Neural cell (in vitro differentiated cells): Measurements from ENCODE around the gene TTLL4. TPM values are rescaled to one million over a fixed set of nuclear protein-coding genes. Genes with fewer than 3 reads are reported as not detected.
A peak's percentile ranks its signal among the peaks of the same experiment; 100 is the strongest.

Source experiments
- H2AFZ ChIP-seq: fragments of 200-600, 300-800 bp; sonication (generic), shearing (Covaris generic); 2 replicates; pipeline ENCODE4 v1.6.0; 2014; ENCODE audit warnings: low read depth, mild to moderate bottlenecking, antibody characterized with exemption, low read length, moderate library complexity
- H3F3A ChIP-seq: fragments of 200-600 bp; shearing (Covaris generic); 2 replicates; pipeline ENCODE4 v1.6.1; 2016; ENCODE audit warnings: mild to moderate bottlenecking, moderate library complexity, mixed read lengths, antibody characterized with exemption, low read length; ENCODE audit not compliant: insufficient read depth, poor library complexity, severe bottlenecking
- H3K27ac ChIP-seq: fragments of 200-600, 300-800 bp; sonication (generic), shearing (Covaris generic); 2 replicates; pipeline ENCODE4 v1.5.1; 2014; ENCODE audit warnings: mild to moderate bottlenecking, low read length, moderate library complexity
- H3K27me3 ChIP-seq: fragments of 300-800, 200-600 bp; sonication (generic), shearing (Covaris generic); 2 replicates; pipeline ENCODE4 v1.6.0; 2014; ENCODE audit warnings: mild to moderate bottlenecking, low read depth, low read length, moderate library complexity; ENCODE audit not compliant: insufficient read depth
- H3K36me3 ChIP-seq: fragments of 300-800, 200-600 bp; sonication (generic), shearing (Covaris generic); 2 replicates; pipeline ENCODE4 v1.5.1; 2014; ENCODE audit warnings: mild to moderate bottlenecking, antibody characterized with exemption, low read length, moderate library complexity; ENCODE audit not compliant: insufficient read depth
- H3K4me2 ChIP-seq: fragments of 300-800, 200-600 bp; sonication (generic), shearing (Covaris generic); 2 replicates; pipeline ENCODE4 v1.6.0; 2014; ENCODE audit warnings: mild to moderate bottlenecking, low read length
- H3K4me3 ChIP-seq: fragments of 300-800, 200-600 bp; sonication (generic), shearing (Covaris generic); 2 replicates; pipeline ENCODE4 v1.5.1; 2014; ENCODE audit warnings: mild to moderate bottlenecking, low read length, moderate library complexity
- H3K79me2 ChIP-seq: fragments of 200-600 bp; shearing (Covaris generic); replicated peaks from 2 replicates; pipeline ENCODE4 v1.6.0; 2014; ENCODE audit warnings: mild to moderate bottlenecking, low read length, moderate library complexity; ENCODE audit not compliant: insufficient read depth
- H3K9ac ChIP-seq: fragments of 300-800, 200-600 bp; sonication (generic), shearing (Covaris generic); 2 replicates; pipeline ENCODE4 v1.6.1; 2016; ENCODE audit warnings: mild to moderate bottlenecking, low read length, mixed read lengths
- H3K9me2 ChIP-seq: fragments of 200-600 bp; shearing (Covaris generic); 2 replicates; pipeline ENCODE4 v1.6.1; 2016; ENCODE audit warnings: mild to moderate bottlenecking, low read length, mixed read lengths; ENCODE audit not compliant: insufficient read depth
- H3K9me3 ChIP-seq: fragments of 200-600, 300-800 bp; sonication (generic), shearing (Covaris generic); 2 replicates; pipeline ENCODE4 v1.6.1; 2016; ENCODE audit warnings: mild to moderate bottlenecking, mixed run types, low read length, moderate library complexity, mixed read lengths
- H4K20me1 ChIP-seq: fragments of 200-600 bp; shearing (Covaris generic); 2 replicates; pipeline ENCODE4 v1.6.1; 2016; ENCODE audit warnings: mild to moderate bottlenecking, mixed run types; ENCODE audit not compliant: insufficient read depth
- EP300 ChIP-seq: fragments of 450-650 bp; conservative IDR thresholded peaks from 2 replicates; pipeline ENCODE4 v1.6.1; 2014; ENCODE audit warnings: antibody characterized with exemption, mild to moderate bottlenecking, moderate library complexity; ENCODE audit not compliant: poor library complexity, severe bottlenecking
- EZH2 ChIP-seq: fragments of 200-600, 300-800 bp; shearing (Covaris generic), sonication (generic); IDR thresholded peaks from 2 replicates; pipeline ENCODE4 v1.6.1; 2014; ENCODE audit warnings: antibody characterized with exemption, low read length, borderline replicate concordance, mild to moderate bottlenecking; ENCODE audit not compliant: insufficient read depth, poor library complexity, severe bottlenecking
- MXI1 ChIP-seq: fragments of 450-650 bp; conservative IDR thresholded peaks from 2 replicates; pipeline ENCODE4 v1.6.1; 2014; ENCODE audit warnings: antibody characterized with exemption, mild to moderate bottlenecking; ENCODE audit not compliant: poor library complexity, severe bottlenecking
- POLR2AphosphoS5 ChIP-seq: IDR thresholded peaks from 2 replicates; pipeline ENCODE4 v1.6.1; 2012
- RAD21 ChIP-seq: fragments of 450-650 bp; conservative IDR thresholded peaks from 2 replicates; pipeline ENCODE4 v1.6.1; 2014; ENCODE audit warnings: antibody characterized with exemption, mild to moderate bottlenecking, moderate library complexity
- SMC3 ChIP-seq: fragments of 450-650 bp; conservative IDR thresholded peaks from 2 replicates; pipeline ENCODE4 v1.6.1; 2014; ENCODE audit warnings: antibody characterized with exemption, mild to moderate bottlenecking, moderate library complexity; ENCODE audit not compliant: poor library complexity
- TAF1 ChIP-seq: IDR thresholded peaks from 2 replicates; pipeline ENCODE4 v1.6.1; 2012; ENCODE audit warnings: low read depth
- polyA minus RNA-seq: library from RNA; depleted of rRNA, polyadenylated mRNA; stranded (reverse); fragments of >200 nt; gene quantifications from 2 replicates; pipeline ENCODE4 v1.2.3, GENCODE V29; 2014
- polyA plus RNA-seq: library from polyadenylated mRNA; depleted of rRNA; stranded (reverse); fragments of >200 nt; gene quantifications from 2 replicates; pipeline ENCODE4 v1.2.3, GENCODE V29; 2014
- TF ChIP-seq, protein P1 (sequence below): fragments of 450-650 bp; IDR thresholded peaks from 2 replicates; pipeline ENCODE4 v1.5.1; 2014; ENCODE audit warnings: antibody characterized with exemption, mild to moderate bottlenecking, moderate library complexity; ENCODE audit not compliant: poor library complexity, severe bottlenecking
- TF ChIP-seq, protein P2 (sequence below): IDR thresholded peaks from 2 replicates; pipeline ENCODE4 v1.6.1; 2012; ENCODE audit warnings: borderline replicate concordance

Gene TTLL4, protein sequence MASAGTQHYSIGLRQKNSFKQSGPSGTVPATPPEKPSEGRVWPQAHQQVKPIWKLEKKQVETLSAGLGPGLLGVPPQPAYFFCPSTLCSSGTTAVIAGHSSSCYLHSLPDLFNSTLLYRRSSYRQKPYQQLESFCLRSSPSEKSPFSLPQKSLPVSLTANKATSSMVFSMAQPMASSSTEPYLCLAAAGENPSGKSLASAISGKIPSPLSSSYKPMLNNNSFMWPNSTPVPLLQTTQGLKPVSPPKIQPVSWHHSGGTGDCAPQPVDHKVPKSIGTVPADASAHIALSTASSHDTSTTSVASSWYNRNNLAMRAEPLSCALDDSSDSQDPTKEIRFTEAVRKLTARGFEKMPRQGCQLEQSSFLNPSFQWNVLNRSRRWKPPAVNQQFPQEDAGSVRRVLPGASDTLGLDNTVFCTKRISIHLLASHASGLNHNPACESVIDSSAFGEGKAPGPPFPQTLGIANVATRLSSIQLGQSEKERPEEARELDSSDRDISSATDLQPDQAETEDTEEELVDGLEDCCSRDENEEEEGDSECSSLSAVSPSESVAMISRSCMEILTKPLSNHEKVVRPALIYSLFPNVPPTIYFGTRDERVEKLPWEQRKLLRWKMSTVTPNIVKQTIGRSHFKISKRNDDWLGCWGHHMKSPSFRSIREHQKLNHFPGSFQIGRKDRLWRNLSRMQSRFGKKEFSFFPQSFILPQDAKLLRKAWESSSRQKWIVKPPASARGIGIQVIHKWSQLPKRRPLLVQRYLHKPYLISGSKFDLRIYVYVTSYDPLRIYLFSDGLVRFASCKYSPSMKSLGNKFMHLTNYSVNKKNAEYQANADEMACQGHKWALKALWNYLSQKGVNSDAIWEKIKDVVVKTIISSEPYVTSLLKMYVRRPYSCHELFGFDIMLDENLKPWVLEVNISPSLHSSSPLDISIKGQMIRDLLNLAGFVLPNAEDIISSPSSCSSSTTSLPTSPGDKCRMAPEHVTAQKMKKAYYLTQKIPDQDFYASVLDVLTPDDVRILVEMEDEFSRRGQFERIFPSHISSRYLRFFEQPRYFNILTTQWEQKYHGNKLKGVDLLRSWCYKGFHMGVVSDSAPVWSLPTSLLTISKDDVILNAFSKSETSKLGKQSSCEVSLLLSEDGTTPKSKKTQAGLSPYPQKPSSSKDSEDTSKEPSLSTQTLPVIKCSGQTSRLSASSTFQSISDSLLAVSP
- polyA plus RNA-seq (5.3 and 12.7 TPM in 2 replicates), polyA minus RNA-seq (15.3 and 15.4 TPM in 2 replicates)

GRCh38 chr2:218710687-218711549, at the start of gene TTLL4:
TTLL4 (plus strand) TSS chr2:218710835; CDS start chr2:218737677, 26,842 bp downstream.
- H4K20me1 ChIP-seq, result no peaks in the 10 kb centered on the region
- no peaks in the 10 kb centered on the region for H3K9me2 ChIP-seq
- peak within 1 kb of the TSS; percentile 84 for H3K4me2 ChIP-seq
- peak within 1 kb of the TSS; percentile 71 for H3K9ac ChIP-seq
- peak within 1 kb of the TSS; percentile 90 for H3K4me3 ChIP-seq
- no peaks in the 10 kb centered on the region for H3F3A ChIP-seq
- H3K79me2 ChIP-seq, result peaks cover 20% of the 10 kb centered on the region
- no peaks in the 10 kb centered on the region for H3K27me3 ChIP-seq
- H3K9me3 ChIP-seq, result no peaks in the 10 kb centered on the region
- peak within 1 kb of the TSS; percentile 33 for H3K27ac ChIP-seq
- TF ChIP-seq TAF1, result no peak
- TF ChIP-seq MXI1, result peak; percentile 97
- peak; percentile 58 for TF ChIP-seq EP300
- TF ChIP-seq EZH2, result no peak
- TF ChIP-seq POLR2AphosphoS5, result peak; percentile 76
- TF ChIP-seq, protein P1, sequence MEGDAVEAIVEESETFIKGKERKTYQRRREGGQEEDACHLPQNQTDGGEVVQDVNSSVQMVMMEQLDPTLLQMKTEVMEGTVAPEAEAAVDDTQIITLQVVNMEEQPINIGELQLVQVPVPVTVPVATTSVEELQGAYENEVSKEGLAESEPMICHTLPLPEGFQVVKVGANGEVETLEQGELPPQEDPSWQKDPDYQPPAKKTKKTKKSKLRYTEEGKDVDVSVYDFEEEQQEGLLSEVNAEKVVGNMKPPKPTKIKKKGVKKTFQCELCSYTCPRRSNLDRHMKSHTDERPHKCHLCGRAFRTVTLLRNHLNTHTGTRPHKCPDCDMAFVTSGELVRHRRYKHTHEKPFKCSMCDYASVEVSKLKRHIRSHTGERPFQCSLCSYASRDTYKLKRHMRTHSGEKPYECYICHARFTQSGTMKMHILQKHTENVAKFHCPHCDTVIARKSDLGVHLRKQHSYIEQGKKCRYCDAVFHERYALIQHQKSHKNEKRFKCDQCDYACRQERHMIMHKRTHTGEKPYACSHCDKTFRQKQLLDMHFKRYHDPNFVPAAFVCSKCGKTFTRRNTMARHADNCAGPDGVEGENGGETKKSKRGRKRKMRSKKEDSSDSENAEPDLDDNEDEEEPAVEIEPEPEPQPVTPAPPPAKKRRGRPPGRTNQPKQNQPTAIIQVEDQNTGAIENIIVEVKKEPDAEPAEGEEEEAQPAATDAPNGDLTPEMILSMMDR, result peak; percentile 98
- TF ChIP-seq, protein P2, sequence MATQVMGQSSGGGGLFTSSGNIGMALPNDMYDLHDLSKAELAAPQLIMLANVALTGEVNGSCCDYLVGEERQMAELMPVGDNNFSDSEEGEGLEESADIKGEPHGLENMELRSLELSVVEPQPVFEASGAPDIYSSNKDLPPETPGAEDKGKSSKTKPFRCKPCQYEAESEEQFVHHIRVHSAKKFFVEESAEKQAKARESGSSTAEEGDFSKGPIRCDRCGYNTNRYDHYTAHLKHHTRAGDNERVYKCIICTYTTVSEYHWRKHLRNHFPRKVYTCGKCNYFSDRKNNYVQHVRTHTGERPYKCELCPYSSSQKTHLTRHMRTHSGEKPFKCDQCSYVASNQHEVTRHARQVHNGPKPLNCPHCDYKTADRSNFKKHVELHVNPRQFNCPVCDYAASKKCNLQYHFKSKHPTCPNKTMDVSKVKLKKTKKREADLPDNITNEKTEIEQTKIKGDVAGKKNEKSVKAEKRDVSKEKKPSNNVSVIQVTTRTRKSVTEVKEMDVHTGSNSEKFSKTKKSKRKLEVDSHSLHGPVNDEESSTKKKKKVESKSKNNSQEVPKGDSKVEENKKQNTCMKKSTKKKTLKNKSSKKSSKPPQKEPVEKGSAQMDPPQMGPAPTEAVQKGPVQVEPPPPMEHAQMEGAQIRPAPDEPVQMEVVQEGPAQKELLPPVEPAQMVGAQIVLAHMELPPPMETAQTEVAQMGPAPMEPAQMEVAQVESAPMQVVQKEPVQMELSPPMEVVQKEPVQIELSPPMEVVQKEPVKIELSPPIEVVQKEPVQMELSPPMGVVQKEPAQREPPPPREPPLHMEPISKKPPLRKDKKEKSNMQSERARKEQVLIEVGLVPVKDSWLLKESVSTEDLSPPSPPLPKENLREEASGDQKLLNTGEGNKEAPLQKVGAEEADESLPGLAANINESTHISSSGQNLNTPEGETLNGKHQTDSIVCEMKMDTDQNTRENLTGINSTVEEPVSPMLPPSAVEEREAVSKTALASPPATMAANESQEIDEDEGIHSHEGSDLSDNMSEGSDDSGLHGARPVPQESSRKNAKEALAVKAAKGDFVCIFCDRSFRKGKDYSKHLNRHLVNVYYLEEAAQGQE, result no peak
- TF ChIP-seq SMC3, result peak; percentile 62
- TF ChIP-seq RAD21, result peak; percentile 73
- H3K36me3 ChIP-seq, result no peaks in the 10 kb centered on the region
- peak within 1 kb of the TSS; percentile 65 for H2AFZ ChIP-seq
